Subcutaneous abdominal adipose tissue (tissue), 5 donors: Measurements from ENCODE around the gene RHBDD1.

Experiments used
- H3K27ac ChIP-seq: one replicate; pipeline ENCODE4 v1.7.0; 2013; ENCODE audit warnings: low read depth, mild to moderate bottlenecking, inconsistent platforms, low read length, moderate library complexity
- H3K27me3 ChIP-seq, 5 donors: one replicate each; pipeline ENCODE4 v1.7.0; 2013; ENCODE audit warnings: low read length in 5 of 5, inconsistent platforms in 1 of 5; ENCODE audit not compliant: control insufficient read depth in 5 of 5, insufficient read depth in 4 of 5
- H3K36me3 ChIP-seq, 5 donors: one replicate each; pipeline ENCODE4 v1.7.0; 2013; ENCODE audit warnings: low read length in 5 of 5; ENCODE audit not compliant: control insufficient read depth in 5 of 5, insufficient read depth in 5 of 5
- H3K4me1 ChIP-seq, 5 donors: one replicate each; pipeline ENCODE4 v1.7.0; 2013; ENCODE audit warnings: low read length in 5 of 5, mild to moderate bottlenecking in 3 of 5, moderate library complexity in 1 of 5; ENCODE audit not compliant: control insufficient read depth in 5 of 5, insufficient read depth in 5 of 5
- H3K4me3 ChIP-seq, 5 donors: one replicate each; pipeline ENCODE4 v1.7.0; 2013; ENCODE audit warnings: low read length in 5 of 5, low read depth in 1 of 5
- H3K9ac ChIP-seq, 5 donors: one replicate each; pipeline ENCODE4 v1.7.0; 2013; ENCODE audit warnings: low read length in 5 of 5, mild to moderate bottlenecking in 4 of 5, moderate library complexity in 3 of 5
- H3K9me3 ChIP-seq, 5 donors: one replicate each; pipeline ENCODE4 v1.7.0; 2013; ENCODE audit warnings: low read length in 5 of 5; ENCODE audit not compliant: control insufficient read depth in 5 of 5
- donor health status: healthy.
- donor health status: healthy.
- donor health status: healthy.
- donor health status: healthy.
- donor health status: healthy.

The RHBDD1 gene

GRCh38 chr2:226891780-226892590 is 56.1 kb downstream of the RHBDD1 start:
- no peaks in the 10 kb centered on the region for H3K27me3 ChIP-seq
- H3K9me3 ChIP-seq, result peaks cover 0 to 4% (median 0%) of the 10 kb centered on the region in 5 donors
- peaks cover 0 to 36% (median 18%) of the 10 kb centered on the region in 5 donors for H3K4me1 ChIP-seq
- H3K4me3 ChIP-seq, result no peak overlapping the region
- H3K9ac ChIP-seq, result no peak overlapping the region
- peaks cover 0 to 2% (median 0%) of the 10 kb centered on the region in 5 donors for H3K36me3 ChIP-seq
- no peak overlapping the region for H3K27ac ChIP-seq

DNA sequence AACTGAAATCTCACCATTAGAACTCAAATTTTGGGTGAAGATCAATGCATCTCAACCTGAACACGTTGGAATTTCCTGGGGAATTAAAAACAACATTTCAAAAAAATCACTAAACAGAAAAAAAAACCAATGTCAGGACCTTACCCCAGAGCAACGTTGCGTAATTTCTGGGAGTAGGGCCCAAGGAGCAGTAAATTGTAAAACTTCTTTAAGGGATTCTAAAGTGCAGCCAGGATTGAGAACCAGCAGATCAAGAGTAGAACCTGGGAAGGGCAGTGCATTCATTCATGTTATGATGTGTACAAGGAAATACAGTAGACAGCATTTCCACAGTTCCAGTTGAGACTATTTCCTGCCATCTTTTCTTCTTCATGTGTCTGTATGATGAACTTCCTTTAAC is 56.9 kb downstream of the RHBDD1 start:
- H3K4me3 ChIP-seq, result no peak overlapping the region
- no peak overlapping the region for H3K9ac ChIP-seq
- H3K9me3 ChIP-seq, result peaks cover 0 to 4% (median 0%) of the 10 kb centered on the region in 5 donors
- H3K27ac ChIP-seq, result no peak overlapping the region
- peaks cover 0 to 2% (median 0%) of the 10 kb centered on the region in 5 donors for H3K36me3 ChIP-seq
- peaks cover 0 to 37% (median 18%) of the 10 kb centered on the region in 5 donors for H3K4me1 ChIP-seq
- H3K27me3 ChIP-seq, result no peaks in the 10 kb centered on the region

GRCh38 chr2:226893216-226893615 is 57.4 kb downstream of the RHBDD1 start:
- H3K4me3 ChIP-seq, result no peak overlapping the region
- no peak overlapping the region for H3K9ac ChIP-seq
- H3K27ac ChIP-seq, result no peak overlapping the region
- H3K27me3 ChIP-seq, result no peaks in the 10 kb centered on the region
- H3K36me3 ChIP-seq, result peaks cover 0 to 2% (median 0%) of the 10 kb centered on the region in 5 donors
- H3K4me1 ChIP-seq, result peaks cover 0 to 42% (median 21%) of the 10 kb centered on the region in 5 donors
- H3K9me3 ChIP-seq, result peaks cover 0 to 4% (median 0%) of the 10 kb centered on the region in 5 donors

DNA sequence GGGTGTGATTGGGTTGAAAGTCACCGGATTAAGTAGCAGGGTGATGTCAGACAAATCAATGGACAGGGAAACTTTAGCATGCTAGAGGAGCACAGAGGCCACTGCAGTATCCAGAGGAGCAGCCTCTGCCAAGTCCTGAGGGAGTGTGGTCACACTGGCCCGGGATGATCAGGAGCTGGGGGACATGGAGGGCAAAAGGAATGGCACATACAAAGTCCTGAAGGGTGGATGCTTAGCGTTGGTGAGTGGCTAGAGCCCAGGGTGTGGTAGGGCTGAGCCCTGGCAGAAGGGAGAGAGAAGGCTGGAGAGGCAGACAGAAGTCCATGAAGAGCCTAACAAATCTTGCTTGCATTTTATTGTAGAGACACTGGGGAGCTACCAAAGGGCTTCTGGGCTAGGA is 58.9 kb downstream of the RHBDD1 start:
- Histone ChIP-seq H3K4me1 (peaks cover 0 to 54% (median 30%) of the 10 kb centered on the region in 5 donors), H3K9me3 (peaks cover 0 to 4% (median 0%) of the 10 kb centered on the region in 5 donors), H3K27me3 (no peaks in the 10 kb centered on the region), H3K36me3 (peaks cover 0 to 2% (median 0%) of the 10 kb centered on the region in 5 donors), H3K4me3 (no peak overlapping the region), H3K27ac (peak overlapping the region; percentile 42), H3K9ac (no peak overlapping the region)

DNA sequence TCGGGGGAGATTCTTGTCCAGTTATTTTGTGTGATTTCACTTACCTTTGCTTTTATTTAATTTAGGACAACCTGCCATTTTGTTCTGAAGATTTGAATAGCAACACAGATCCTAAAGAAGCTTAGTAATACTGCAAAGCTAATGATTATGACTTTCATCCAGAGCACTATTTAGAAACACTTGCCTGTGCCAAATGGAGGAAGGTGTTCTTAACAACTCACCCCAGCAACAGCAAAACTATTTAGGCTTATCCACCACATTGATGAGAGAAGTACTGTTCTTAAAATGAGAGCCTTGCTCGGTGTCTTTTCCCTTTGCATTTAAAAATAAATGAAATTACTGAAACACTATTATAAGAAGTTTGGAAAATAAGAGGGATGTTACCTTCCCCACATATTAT is 59.7 kb downstream of the RHBDD1 start:
- Histone ChIP-seq H3K4me3 (no peak overlapping the region), H3K9me3 (peaks cover 0 to 4% (median 0%) of the 10 kb centered on the region in 5 donors), H3K27ac (peak overlapping the region; percentile 42), H3K9ac (no peak overlapping the region), H3K4me1 (peaks cover 0 to 54% (median 30%) of the 10 kb centered on the region in 5 donors), H3K27me3 (no peaks in the 10 kb centered on the region), H3K36me3 (peaks cover 0 to 2% (median 0%) of the 10 kb centered on the region in 5 donors)

DNA sequence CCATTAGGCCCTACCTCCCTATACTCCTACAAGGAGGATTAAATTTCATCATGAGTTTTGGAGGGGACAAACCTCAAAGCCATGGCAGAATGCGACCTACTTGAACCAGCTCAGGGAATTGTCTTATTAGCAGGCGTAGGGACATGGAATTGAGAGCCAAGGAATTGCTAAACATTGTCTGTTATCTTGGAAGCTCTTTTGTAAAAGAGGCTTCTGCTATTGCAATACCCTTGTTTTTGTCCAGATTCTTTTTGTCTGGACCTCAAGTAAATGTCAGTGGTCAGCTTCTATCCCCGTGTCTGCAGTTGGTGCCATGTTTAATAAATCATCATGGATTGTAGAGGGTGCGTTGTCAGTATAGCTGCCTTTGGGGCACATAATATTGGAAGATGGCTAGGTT is 62.3 kb downstream of the RHBDD1 start:
- H3K36me3 ChIP-seq, result peaks cover 0 to 2% (median 0%) of the 10 kb centered on the region in 5 donors
- no peaks in the 10 kb centered on the region for H3K9me3 ChIP-seq
- H3K4me3 ChIP-seq, result no peak overlapping the region
- H3K9ac ChIP-seq, result peak overlapping the region in 1 of 5 donors; percentile 22
- no peak overlapping the region for H3K27ac ChIP-seq
- H3K27me3 ChIP-seq, result no peaks in the 10 kb centered on the region
- peaks cover 0 to 52% (median 21%) of the 10 kb centered on the region in 5 donors for H3K4me1 ChIP-seq

DNA sequence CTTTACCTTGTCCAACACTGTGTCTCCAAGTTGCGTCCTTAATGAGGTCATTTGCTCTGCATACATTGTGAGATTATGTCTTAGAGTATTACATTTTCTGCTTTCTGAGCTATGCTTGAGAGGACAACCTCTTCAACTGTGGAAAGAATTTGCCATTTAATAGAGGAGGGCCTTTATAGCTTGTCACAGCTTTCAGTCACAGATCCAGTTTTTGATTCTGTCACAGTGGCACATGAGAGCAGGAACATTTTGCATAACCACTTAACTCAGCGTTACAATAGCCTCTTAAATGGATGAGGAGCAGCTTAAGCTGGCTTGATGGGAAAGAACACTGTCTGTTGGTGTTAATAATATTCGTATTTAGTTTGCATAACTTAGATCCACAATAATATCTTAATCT is 63.0 kb downstream of the RHBDD1 start:
- H3K4me3 ChIP-seq, result no peak overlapping the region

DNA sequence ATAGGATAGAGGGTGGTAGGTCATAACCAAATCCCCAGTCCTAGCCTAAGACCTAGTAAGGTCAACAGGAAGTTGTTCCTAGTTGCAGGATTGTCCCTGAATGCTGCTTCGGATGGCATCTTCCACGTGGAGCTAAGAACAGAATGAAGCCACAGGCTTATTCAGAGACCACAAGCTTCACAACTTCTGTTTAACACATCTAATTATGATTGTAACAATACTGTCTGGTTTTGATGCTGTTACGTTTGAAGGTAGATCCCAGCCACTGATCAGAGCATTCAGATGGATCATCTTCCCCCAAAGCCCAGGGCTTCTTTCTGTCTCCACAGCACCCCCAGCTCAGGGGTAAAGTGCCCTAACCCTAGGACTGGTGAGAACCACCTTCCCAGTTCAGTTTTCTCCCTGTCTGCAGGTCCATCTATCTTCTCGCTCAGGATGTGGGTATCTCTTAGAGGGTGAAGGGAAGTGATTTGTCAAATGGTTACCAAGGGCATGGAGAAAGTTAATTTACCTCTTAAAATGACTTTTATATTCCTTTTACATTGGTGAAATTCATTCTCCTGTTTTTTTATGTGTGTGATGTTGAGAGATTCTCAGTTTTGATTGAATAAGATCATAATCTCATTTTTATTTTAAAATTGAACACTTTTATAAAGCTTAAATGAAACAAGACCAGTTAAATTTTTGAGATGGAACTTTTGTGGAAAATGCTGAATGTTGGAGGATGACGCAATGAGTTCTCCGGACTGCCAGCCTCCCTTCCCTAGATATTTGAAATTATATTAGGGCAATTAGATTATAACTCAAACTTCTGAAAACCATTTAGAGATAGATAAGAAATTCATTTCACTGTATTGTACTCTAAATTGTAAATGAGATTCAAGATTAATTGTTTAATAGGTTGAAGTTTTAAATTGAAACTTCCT is 66.5 kb downstream of the RHBDD1 start:
- H3K27me3 ChIP-seq, result no peaks in the 10 kb centered on the region
- peaks cover 0 to 34% (median 13%) of the 10 kb centered on the region in 5 donors for H3K4me1 ChIP-seq
- H3K36me3 ChIP-seq, result peaks cover 0 to 5% (median 0%) of the 10 kb centered on the region in 5 donors
- no peak overlapping the region for H3K4me3 ChIP-seq
- peak overlapping the region in 1 of 5 donors; percentile 17 for H3K9ac ChIP-seq
- peak overlapping the region; percentile 43 for H3K27ac ChIP-seq
- H3K9me3 ChIP-seq, result no peaks in the 10 kb centered on the region

More for the DNA sequence above, 63.0 kb downstream of the RHBDD1 start:
- Histone ChIP-seq H3K36me3 (peaks cover 0 to 2% (median 0%) of the 10 kb centered on the region in 5 donors), H3K9ac (no peak overlapping the region), H3K27me3 (no peaks in the 10 kb centered on the region), H3K4me1 (peaks cover 0 to 51% (median 21%) of the 10 kb centered on the region in 5 donors), H3K9me3 (no peaks in the 10 kb centered on the region), H3K27ac (no peak overlapping the region)

GRCh38 chr2:226903179-226903578 is 67.3 kb downstream of the RHBDD1 start:
- H3K27me3 ChIP-seq, result no peaks in the 10 kb centered on the region

More at GRCh38 chr2:226903179-226903578, 67.3 kb downstream of the RHBDD1 start:
- no peak overlapping the region for H3K9ac ChIP-seq
- H3K27ac ChIP-seq, result no peak overlapping the region
- H3K4me1 ChIP-seq, result peaks cover 0 to 29% (median 10%) of the 10 kb centered on the region in 5 donors
- H3K9me3 ChIP-seq, result no peaks in the 10 kb centered on the region
- peaks cover 0 to 11% (median 0%) of the 10 kb centered on the region in 5 donors for H3K36me3 ChIP-seq
- no peak overlapping the region for H3K4me3 ChIP-seq
